ENCODE data around the gene GATC. TPM values are rescaled to one million over a fixed set of nuclear protein-coding genes. Genes with fewer than 3 reads are reported as not detected.
"Not testable (repeated sequence)": the region's sequence is repeated elsewhere in the genome, so short reads cannot be mapped to it uniquely, and the experiment has no call there.

Gene GATC
- total RNA-seq, 4 donors from 2014 or later = 8.1 to 19.8 (median 14.2) TPM

GRCh38 chr12:120485961-120486881, 40.0 kb downstream of the GATC start:
- Histone ChIP-seq H3K4me1 (peaks cover 0 to 6% (median 0%) of the 10 kb centered on the region in 3 donors), H3K27me3 (no peaks in the 10 kb centered on the region), H3K36me3 (peaks cover 0 to 26% (median 5%) of the 10 kb centered on the region in 3 donors), H3K4me3 (no peak overlapping the region), H3K27ac (no peak overlapping the region), H3K9me3 (no peaks in the 10 kb centered on the region)
- 79 to 89% methylated on average over 6 of the region's 7 CpGs for WGBS, 2 donors
- DNase-seq = no peak
- intact Hi-C loops (cut with DNase I) = no loop called here
- TF ChIP-seq POLR2A (IDR thresholded peaks at IDR 0.05) (no peak), CTCF (IDR thresholded peaks at IDR 0.05) (no peak)

- H3K27me3 ChIP-seq; H3K4me1 ChIP-seq; H3K9me3 ChIP-seq; H3K4me3 ChIP-seq; intact Hi-C loops (cut with DNase I); H3K27ac ChIP-seq; DNase-seq: not testable (repeated sequence)
- WGBS, 2 donors = 90 to 91% methylated on average over 6 to 7 of the region's 7 CpGs
- peaks cover 0 to 24% (median 5%) of the 10 kb centered on the region in 3 donors for H3K36me3 ChIP-seq
Observed at GRCh38 chr12:120487552-120487951, 41.3 kb downstream of the GATC start.

GRCh38 chr12:120488057-120488640, 41.9 kb downstream of the GATC start:
- peaks cover 0 to 6% (median 0%) of the 10 kb centered on the region in 3 donors for H3K4me1 ChIP-seq
- no peak overlapping the region for H3K4me3 ChIP-seq
- DNase-seq = no peak
- no peaks in the 10 kb centered on the region for H3K9me3 ChIP-seq
- H3K27ac ChIP-seq = peak overlapping the region in 2 of 4 donors; percentile 42 to 61
- peaks cover 0 to 18% (median 5%) of the 10 kb centered on the region in 3 donors for H3K36me3 ChIP-seq
- TF ChIP-seq POLR2A (IDR thresholded peaks at IDR 0.05) (no peak), CTCF (IDR thresholded peaks at IDR 0.05) (no peak)
- WGBS, 2 donors = 68 to 77% methylated on average over 4 to 5 of the region's 5 CpGs
- intact Hi-C loops (cut with DNase I) = no loop called here
- no peaks in the 10 kb centered on the region for H3K27me3 ChIP-seq

GRCh38 chr12:120489018-120489417, 42.8 kb downstream of the GATC start:
- H3K27ac ChIP-seq = peak overlapping the region in 3 of 4 donors; percentile 42 to 61 (median 44)
- H3K36me3 ChIP-seq = peaks cover 0 to 18% (median 5%) of the 10 kb centered on the region in 3 donors
- intact Hi-C loops (cut with DNase I) = no loop called here
- DNase-seq = no peak
- WGBS, 2 donors = 70 to 75% methylated on average over 4 of the region's 4 CpGs
- peaks cover 0 to 6% (median 0%) of the 10 kb centered on the region in 3 donors for H3K4me1 ChIP-seq
- H3K27me3 ChIP-seq = no peaks in the 10 kb centered on the region
- no peak overlapping the region for H3K4me3 ChIP-seq
- TF ChIP-seq CTCF (IDR thresholded peaks at IDR 0.05) (no peak), POLR2A (IDR thresholded peaks at IDR 0.05) (no peak)
- no peaks in the 10 kb centered on the region for H3K9me3 ChIP-seq

- Histone ChIP-seq H3K4me3 (no peak overlapping the region), H3K4me1 (peaks cover 0 to 18% (median 7%) of the 10 kb centered on the region in 3 donors), H3K9me3 (no peaks in the 10 kb centered on the region), H3K27ac (no peak overlapping the region), H3K36me3 (peaks cover 0 to 18% (median 5%) of the 10 kb centered on the region in 3 donors), H3K27me3 (no peaks in the 10 kb centered on the region)
- 93 to 94% methylated on average over 4 to 5 of the region's 5 CpGs for WGBS, 2 donors
- intact Hi-C loops (cut with DNase I) = no loop called here
- DNase-seq = no peak
- TF ChIP-seq POLR2A (IDR thresholded peaks at IDR 0.05) = no peak
- TF ChIP-seq CTCF (IDR thresholded peaks at IDR 0.05) = no peak
Observed at GRCh38 chr12:120490325-120490724, 44.1 kb downstream of the GATC start.

Measured in esophagus squamous epithelium (tissue), 5 donors.